Caki2 (cell line): ENCODE data around the gene GADL1. TPM values are rescaled to one million over a fixed set of nuclear protein-coding genes. Genes with fewer than 3 reads are reported as not detected.

Source experiments
- DNase-seq: peaks from one replicate; pipeline ENCODE4 v3.0.0-alpha.2; 2015; ENCODE audit warnings: low read depth
- in situ Hi-C: cut with HindIII; loops from 2 replicates; pipeline ENCODE4 v1.10.0; 2016; ENCODE audit warnings: low sequenced_read_pairs, low pct_unique_long_range_greater_than_20kb, mixed read lengths
- total RNA-seq: library from RNA; depleted of rRNA; stranded (reverse); fragments of >200 nt; shearing (Covaris generic); gene quantifications from 2 replicates; pipeline ENCODE4 v1.2.3, GENCODE V29; 2014; ENCODE audit warnings: low replicate concordance

The GADL1 gene
- total RNA-seq, 1 experiment from 2014 or later = not detected

GRCh38 chr3:30676424-30677346, 217.8 kb downstream of the GADL1 start:
- DNase-seq = no peak
- in situ Hi-C loops = no loop called here
